Measurements from ENCODE around the gene LGALS7B.
"Not testable (repeated sequence)": the region's sequence is repeated elsewhere in the genome, so short reads cannot be mapped to it uniquely, and the experiment has no call there.

LGALS7B gene

GRCh38 chr19:38769635-38770211, 19.3 kb upstream of the LGALS7B start:
- peak; percentile 79 to 95 (median 79) for DNase-seq (ENCODE audit: low read depth in 2 of 3, low spot score in 1 of 3)

- not testable (repeated sequence) for DNase-seq (ENCODE audit: low read depth in 2 of 3, low spot score in 1 of 3)
These were observed 18.6 kb upstream of the LGALS7B start for GRCh38 chr19:38770228-38770948.

GRCh38 chr19:38770949-38771275, 18.1 kb upstream of the LGALS7B start:
- DNase-seq (ENCODE audit: low read depth in 2 of 3, low spot score in 1 of 3) = not testable (repeated sequence)

GRCh38 chr19:38771569-38771968, 17.4 kb upstream of the LGALS7B start:
- DNase-seq (ENCODE audit: low read depth in 2 of 3, low spot score in 1 of 3) = not testable (repeated sequence)

- no peak for DNase-seq (ENCODE audit: low read depth in 2 of 3, low spot score in 1 of 3)
These were observed 15.4 kb upstream of the LGALS7B start, which contains the start of gene LGALS7 for GRCh38 chr19:38773469-38774177. LGALS7 (minus strand) TSS chr19:38773517; CDS start chr19:38773492, 25 bp downstream.

- DNase-seq (ENCODE audit: low read depth in 2 of 3, low spot score in 1 of 3) = no peak
These were observed 14.6 kb upstream of the LGALS7B start for GRCh38 chr19:38774181-38774950.

- no peak for DNase-seq (ENCODE audit: low read depth in 2 of 3, low spot score in 1 of 3)
These were observed 10.3 kb upstream of the LGALS7B start for GRCh38 chr19:38778733-38779132.

GRCh38 chr19:38780443-38780842, 8.6 kb upstream of the LGALS7B start:
- no peak for DNase-seq (ENCODE audit: low read depth in 2 of 3, low spot score in 1 of 3)

- no peak for DNase-seq (ENCODE audit: low read depth in 2 of 3, low spot score in 1 of 3)
These were observed 7.9 kb upstream of the LGALS7B start for GRCh38 chr19:38781058-38781457.

GRCh38 chr19:38782212-38782611, 6.8 kb upstream of the LGALS7B start:
- DNase-seq (ENCODE audit: low read depth in 2 of 3, low spot score in 1 of 3) = not testable (repeated sequence)

GRCh38 chr19:38784224-38784623, 4.8 kb upstream of the LGALS7B start:
- no peak for DNase-seq (ENCODE audit: low read depth in 2 of 3, low spot score in 1 of 3)

GRCh38 chr19:38785187-38785699, 3.8 kb upstream of the LGALS7B start:
- DNase-seq (ENCODE audit: low read depth in 2 of 3, low spot score in 1 of 3) = no peak

GRCh38 chr19:38786061-38786460, 2.9 kb upstream of the LGALS7B start:
- DNase-seq (ENCODE audit: low read depth in 2 of 3, low spot score in 1 of 3) = not testable (repeated sequence)

- DNase-seq (ENCODE audit: low read depth in 2 of 3, low spot score in 1 of 3) = no peak
These were observed 2.3 kb upstream of the LGALS7B start for GRCh38 chr19:38786572-38787265.

- not testable (repeated sequence) for DNase-seq (ENCODE audit: low read depth in 2 of 3, low spot score in 1 of 3)
These were observed 1.8 kb downstream of the LGALS7B start for GRCh38 chr19:38790507-38791403.

GRCh38 chr19:38791451-38792064, 2.6 kb downstream of the LGALS7B start:
- not testable (repeated sequence) for DNase-seq (ENCODE audit: low read depth in 2 of 3, low spot score in 1 of 3)

- DNase-seq (ENCODE audit: low read depth in 2 of 3, low spot score in 1 of 3) = peak in 2 of 3 donors; percentile 24 to 26
These were observed 3.5 kb downstream of the LGALS7B start for GRCh38 chr19:38792250-38793111.

GRCh38 chr19:38793177-38793576, 4.2 kb downstream of the LGALS7B start:
- DNase-seq (ENCODE audit: low read depth in 2 of 3, low spot score in 1 of 3) = no peak
